GM18505 (cell line): ENCODE data around the gene CYBC1.

Source experiments
- ATAC-seq: cut with Tn5 transposase; IDR thresholded peaks from one replicate; pipeline ENCODE4 v1.9.1; 2021; ENCODE audit not compliant: unreplicated experiment
- POLR2A ChIP-seq: IDR thresholded peaks from 4 replicates; pipeline ENCODE4 v1.6.1; 2011; ENCODE audit warnings: borderline replicate concordance; ENCODE audit not compliant: insufficient read depth, insufficient read length; ENCODE audit errors: extremely low read depth

CYBC1 gene

DNA sequence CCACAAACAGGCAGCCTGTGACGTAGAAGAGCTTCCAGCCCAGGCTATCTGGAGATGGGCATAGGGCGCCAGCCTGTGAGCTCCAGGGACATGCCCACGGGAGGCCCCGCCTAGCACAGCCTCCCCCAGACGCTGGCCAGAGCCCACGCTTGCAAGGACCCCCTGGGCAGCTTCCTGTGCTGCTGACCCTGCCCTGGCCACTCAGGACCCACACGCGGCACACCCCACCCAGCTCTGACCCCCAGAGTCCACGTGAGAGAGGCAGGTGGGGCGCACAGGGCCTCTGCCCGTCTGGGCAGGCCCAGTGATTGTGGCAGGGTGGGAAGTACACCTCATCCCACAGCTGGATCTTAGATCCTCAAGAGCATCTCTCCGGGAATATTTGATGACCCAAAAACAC is 3.9 kb downstream of the CYBC1 start:
- TF ChIP-seq POLR2A = peak; percentile 0
- ATAC-seq = no peak

DNA sequence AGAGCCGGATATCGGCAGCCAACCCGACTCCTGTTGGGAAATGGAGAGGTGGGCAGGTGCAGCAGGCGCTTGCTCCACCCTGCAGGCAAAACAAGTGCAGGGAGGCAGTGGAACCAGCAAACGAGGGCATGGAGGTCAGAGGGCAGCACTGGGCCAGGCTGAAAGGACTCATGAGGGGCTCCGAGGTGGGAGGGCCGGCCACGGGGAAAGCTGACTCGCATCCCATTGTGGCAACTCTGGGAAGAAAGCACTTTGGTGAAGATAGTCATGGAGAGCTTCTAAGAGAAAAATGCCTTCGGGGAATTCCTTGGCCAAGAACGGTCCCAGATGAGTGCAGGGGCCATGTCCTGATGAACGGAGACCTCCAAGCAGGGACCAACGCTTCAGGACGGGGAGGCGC is 4.4 kb downstream of the CYBC1 start:
- TF ChIP-seq POLR2A = no peak
- no peak for ATAC-seq

DNA sequence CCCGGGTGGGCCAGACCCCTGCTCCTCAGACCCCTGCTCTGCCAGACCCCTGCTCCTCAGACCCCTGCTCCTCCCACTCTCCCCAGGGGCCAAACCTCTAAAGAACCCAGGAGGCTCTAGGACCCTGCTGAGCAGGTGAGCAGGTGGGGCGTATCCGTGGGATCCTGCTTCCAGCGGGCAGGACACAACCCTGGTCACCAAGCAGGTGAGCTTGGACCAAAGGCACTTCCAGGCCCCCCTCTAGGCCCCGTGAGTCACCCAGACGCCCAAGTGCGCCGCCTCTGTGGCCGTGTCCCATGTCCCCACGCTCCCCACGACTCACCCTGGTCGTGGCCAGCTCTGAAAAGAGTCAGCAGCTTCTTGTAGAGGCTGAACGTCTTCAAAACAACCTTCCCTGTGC is 5.0 kb downstream of the CYBC1 start:
- no peak for TF ChIP-seq POLR2A
- no peak for ATAC-seq

DNA sequence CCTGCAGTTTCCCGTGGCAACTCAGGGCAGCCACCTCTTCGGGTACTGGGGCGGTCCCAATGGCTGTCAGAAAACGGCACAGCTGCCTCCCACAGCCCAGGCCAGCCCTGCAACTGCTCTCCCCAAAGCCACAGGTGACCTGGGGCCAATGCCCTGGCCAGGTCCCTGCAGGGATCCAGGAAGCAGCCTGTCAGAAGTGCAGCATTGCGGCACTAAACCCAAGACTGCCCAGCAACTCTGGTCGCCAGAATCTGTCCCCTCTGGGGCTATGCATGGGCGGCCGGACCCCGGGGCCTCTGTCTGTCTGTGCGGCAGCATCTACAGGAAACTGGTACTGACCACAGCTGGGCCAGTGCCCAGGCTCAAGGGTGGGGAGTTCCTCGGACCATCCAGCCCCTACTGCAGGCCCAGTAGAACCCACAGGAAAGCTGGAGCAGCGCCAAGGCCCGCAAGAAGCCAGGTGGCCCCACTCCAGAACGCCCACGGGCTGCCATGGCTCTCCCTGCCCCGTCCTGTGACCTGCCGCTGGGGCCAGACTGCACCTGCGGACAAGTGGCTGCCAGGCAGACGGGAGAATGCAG is 5.5 kb downstream of the CYBC1 start:
- TF ChIP-seq POLR2A = no peak
- no peak for ATAC-seq

DNA sequence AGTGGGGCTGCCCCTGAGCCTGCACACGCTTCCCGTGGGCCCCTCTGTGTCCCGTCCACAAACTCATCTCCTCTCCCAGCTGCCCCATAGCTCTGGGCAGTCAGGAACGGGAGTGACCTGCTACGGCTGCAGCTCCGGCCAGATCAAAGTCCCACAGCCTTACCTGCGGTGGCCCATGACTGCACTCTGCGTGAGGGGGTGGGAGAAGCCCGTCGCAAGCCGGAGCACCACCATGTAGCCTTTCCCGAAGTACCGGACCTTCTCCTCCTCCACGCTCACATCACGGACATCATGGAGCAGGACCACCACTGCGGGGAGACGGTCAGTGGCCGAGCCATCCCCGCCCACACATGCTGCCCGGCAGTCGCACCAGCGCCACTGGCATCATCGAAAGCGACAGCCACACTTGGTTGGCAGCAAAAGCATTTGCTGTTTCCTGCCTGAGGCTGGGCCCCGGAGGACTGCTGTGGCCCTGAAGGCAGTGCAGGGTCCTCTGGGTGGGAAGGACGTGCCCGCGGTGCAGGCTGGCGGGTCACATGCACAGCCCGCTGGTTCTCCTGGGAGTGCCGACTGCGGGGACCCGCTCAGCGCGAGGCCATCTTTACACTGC is 6.2 kb downstream of the CYBC1 start:
- no peak for ATAC-seq
- peak; percentile 2 for TF ChIP-seq POLR2A

DNA sequence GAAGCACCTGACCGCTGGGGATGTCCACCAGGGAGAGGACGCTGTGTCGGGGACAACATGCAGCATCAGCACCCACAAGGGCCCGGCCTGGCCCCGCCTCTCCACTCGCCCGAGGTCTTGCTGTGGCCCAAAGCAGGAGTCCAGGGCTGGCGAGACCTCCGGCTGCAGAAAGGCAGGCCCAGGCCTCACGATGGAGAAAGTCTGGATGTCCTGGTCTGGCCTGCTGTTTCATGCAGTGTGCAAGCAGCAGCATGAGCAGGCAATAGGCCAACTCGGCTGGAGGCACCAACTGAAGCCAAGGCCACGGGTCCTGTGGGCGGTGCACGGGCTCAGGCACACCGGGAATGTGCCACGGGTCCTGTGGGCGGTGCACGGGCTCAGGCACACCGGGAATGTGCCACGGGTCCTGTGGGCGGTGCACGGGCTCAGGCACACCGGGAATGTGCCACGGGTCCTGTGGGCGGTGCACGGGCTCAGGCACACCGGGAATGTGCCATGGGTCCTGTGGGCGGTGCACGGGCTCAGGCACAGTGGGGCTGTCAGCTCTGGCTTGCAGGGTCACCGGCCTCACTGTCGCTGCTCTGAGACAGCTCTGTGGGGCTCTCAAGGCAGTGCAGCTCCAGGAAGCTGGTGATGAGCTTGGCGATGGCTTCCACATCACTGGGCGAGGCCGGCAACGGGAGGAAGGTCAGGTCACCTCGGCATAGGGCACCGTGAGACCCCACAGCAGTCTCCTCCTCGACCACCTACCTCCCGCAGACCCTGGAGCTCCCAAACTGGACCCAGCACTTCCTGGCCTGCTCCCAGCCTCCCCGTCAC is 6.9 kb downstream of the CYBC1 start:
- no peak for ATAC-seq
- TF ChIP-seq POLR2A = peak; percentile 10

DNA sequence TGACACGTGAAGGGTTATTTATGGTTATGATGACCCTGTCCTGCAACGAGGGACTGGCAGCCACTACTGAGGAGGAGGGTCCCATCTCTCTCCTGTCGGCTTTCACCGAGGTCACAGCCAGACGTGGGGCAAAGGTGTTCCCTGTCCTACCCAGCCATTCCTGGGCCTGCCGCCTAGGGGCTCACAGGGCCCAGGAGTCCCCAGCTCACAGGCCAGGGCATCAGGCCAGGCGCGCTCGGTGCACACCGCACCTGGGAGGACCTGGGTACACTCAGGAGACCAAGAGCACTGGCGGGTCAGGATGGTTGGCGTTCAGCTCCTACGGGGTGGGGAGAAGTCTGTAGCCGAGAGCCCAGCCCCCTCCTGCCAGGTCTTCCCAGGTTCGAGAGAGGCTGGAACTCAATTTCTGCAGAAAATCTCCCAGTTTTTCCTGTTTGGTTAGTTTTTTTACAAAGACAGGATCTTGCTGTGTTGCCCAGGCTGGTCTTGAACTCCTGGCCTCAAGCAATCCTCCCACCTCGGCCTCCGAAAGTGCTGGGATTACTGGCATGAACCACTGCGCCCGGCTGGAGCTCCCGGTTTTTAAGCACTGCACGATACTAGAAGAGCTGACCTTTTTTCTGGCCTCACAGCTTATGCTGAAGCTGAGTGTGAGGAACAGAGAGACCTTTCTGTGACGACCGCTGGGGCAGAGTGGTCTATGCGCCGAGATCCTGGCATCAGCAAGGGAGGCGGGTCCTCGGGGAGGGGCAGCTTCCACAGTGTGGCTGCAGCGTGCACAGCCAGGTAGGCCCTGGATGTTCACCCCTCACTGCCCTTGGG is 7.7 kb downstream of the CYBC1 start:
- no peak for ATAC-seq
- no peak for TF ChIP-seq POLR2A

DNA sequence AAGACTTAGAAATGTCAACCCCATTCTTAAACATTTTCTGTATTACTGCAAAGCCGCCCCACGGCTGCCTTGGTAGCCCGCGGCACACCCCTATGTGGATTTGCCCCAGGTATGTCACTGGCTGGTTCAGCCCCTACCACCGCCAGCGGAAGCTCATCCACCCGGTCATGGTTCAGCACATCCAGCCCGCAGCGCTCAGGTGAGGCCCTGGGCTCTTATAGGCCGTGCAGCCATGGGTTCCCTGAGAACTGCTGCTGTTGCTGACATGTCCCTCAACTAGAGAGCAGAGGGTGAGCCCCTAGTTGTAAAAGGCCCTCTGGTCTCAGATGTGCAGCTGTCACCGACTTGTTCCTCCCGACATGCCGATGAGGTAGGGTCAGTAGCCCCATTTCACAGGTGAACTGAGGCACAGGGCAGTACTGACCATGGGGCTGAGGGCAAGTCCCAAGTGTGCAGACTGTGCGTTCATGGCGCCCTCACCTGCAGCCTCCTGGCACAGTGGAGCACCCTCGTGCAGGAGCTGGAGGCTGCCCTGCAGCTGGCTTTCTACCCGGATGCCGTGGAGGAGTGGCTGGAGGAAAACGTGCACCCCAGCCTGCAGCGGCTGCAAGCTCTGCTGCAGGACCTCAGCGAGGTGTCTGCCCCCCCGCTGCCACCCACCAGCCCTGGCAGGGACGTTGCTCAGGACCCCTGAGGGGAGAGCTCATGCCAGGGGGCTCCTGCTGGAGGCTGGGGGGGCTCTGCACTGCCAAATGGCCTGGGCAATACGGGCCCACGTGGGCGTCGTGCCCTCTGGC is 8.7 kb downstream of the CYBC1 start:
- ATAC-seq = no peak
- peak; percentile 54 for TF ChIP-seq POLR2A

DNA sequence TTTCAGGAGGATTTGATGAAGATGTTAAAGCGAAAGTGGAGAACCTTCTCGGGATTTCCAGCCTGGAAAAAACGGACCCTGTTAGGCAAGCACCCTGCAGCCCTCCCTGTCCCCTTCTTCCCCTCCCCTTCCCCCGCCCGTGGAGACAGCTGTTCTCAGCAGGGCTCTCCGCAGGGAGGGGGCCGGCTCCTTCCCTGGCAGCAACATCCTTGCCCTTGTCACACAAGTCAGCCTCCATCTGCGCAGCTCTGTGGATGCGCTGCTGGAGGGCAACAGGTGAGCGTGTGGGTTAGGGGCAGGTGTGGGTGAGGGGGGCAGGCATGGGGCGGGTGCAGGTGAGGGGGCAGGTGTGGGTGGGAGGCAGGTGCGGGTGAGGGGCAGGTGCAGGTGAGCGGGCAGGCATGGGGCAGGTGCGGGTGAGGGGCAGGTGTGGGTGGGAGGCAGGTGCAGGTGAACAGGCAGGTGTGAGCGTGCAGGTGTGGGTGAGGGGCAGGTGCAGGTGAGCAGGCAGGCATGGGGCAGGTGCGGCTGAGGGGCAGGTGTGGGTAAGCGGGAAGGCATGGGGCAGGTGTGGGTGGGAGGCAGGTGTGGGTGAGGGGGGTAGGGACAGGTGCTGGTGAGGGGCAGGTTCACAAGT is 9.4 kb downstream of the CYBC1 start:
- ATAC-seq = no peak
- no peak for TF ChIP-seq POLR2A

DNA sequence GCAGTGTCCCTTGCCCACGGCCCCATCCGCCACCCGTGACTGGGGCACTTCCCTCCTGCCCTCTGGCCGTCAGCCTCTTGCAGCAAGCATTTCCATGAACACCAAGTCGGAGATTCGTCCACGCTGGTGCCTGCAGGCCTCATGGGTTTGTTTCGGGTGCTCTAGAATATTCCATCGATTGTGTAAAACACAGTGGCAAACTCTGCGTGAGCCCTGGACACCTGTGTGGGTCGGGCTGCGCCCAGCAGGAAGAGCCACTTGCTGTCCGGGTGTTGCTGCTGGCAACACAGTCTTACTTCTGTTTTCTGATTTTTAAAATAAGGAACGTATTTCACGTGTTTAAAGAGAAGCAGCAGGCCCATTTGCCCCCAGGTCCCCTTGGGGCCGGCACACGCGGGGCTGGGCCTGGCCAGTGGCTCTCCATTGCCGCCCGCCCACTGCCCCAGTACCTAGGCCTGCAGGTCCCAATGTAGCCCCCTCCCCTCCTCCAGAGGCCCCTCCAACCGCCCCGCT is 10.0 kb downstream of the CYBC1 start:
- no peak for ATAC-seq
- TF ChIP-seq POLR2A = peak; percentile 57

DNA sequence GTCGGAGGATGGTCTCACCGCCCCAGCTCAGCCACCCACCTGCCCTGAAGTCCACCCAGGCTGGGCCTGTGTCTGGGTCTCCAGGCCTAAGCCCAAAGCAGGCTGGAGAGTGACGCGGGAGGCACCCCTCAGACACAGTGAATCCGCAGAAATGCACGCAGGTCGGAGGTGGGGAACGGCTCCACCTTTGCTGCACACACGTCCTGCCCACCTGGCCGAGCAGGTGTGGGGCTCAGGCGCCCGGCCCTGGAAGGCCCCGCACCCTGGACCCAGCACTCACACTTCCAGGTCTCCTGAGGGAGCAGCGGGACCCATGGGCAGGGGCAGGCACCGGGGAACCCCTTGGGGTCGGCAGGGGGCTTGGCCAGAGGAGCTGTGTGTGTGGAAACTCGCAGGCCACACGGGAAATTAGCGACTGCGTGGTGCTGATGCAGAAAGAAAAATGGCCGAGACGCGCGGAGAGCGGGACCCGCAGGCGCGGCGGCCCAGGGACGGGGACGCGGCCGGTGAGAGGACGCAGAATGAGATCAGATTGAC is 10.7 kb downstream of the CYBC1 start:
- no peak for TF ChIP-seq POLR2A
- no peak for ATAC-seq
